Uterus (tissue), 4 donors: ENCODE results near the gene CARS1. TPM values are rescaled to one million over a fixed set of nuclear protein-coding genes. Genes with fewer than 3 reads are reported as not detected.

Source experiments
- DNase-seq, 2 donors: peaks; one replicate each; pipeline ENCODE4 v3.0.0-alpha.2; 2019 to 2020
- H3K27ac ChIP-seq, 2 donors: fragments of 200-600 bp; sonication (generic); 1 replicate in 1 of 2; 2 replicates in 1 of 2; pipeline ENCODE4 v1.5.1; 2016 to 2018
- H3K27me3 ChIP-seq, 2 donors: fragments of 200-600 bp; sonication (generic); one replicate each; pipeline ENCODE4 v1.5.1; 2018 to 2019; ENCODE audit warnings: control low read depth in 1 of 2
- H3K36me3 ChIP-seq, 2 donors: fragments of 200-600 bp; sonication (generic); one replicate each; pipeline ENCODE4 v1.5.1; 2019; ENCODE audit warnings: control low read depth in 1 of 2
- H3K4me1 ChIP-seq, 2 donors: fragments of 200-600 bp; sonication (generic); one replicate each; pipeline ENCODE4 v1.5.1; 2018 to 2019; ENCODE audit warnings: control low read depth in 1 of 2
- H3K4me3 ChIP-seq, 2 donors: fragments of 200-600 bp; sonication (generic); 1 replicate in 1 of 2; 2 replicates in 1 of 2; pipeline ENCODE4 v1.5.1; 2018 to 2019; ENCODE audit warnings: mild to moderate bottlenecking in 1 of 2
- H3K9me3 ChIP-seq, 2 donors: fragments of 200-600 bp; sonication (generic); one replicate each; pipeline ENCODE4 v1.5.1; 2019; ENCODE audit warnings: control low read depth in 1 of 2
- POLR2A ChIP-seq, 2 donors: fragments of 450-650 bp; IDR thresholded peaks; one replicate each; pipeline ENCODE4 v1.6.1; 2016; ENCODE audit warnings: antibody characterized with exemption in 2 of 2, mild to moderate bottlenecking in 1 of 2, moderate library complexity in 1 of 2
- intact Hi-C: fragments of 100-400 bp; cut with DNase I; formaldehyde crosslinking; loops from one replicate; pipeline ENCODE4 v1.15.1; 2023; ENCODE audit warnings: low total_unique reads
- total RNA-seq, 4 donors: library from RNA; depleted of rRNA in 3 of 4; stranded (reverse); fragments of >200 nt in 3 of 4; gene quantifications; one replicate each; pipeline versions ENCODE4 v1.1.0 to v1.2.4, GENCODE V29; 2014 to 2023
- TF ChIP-seq, protein P1 (sequence below), 4 experiments: fragments of 200-600 bp in 2 of 4; fragments of 450-650 bp in 2 of 4; sonication (generic) in 2 of 4; IDR thresholded peaks; one replicate each; pipeline ENCODE4 v1.5.1; 2016 to 2019; ENCODE audit warnings: antibody characterized with exemption in 4 of 4, mild to moderate bottlenecking in 2 of 4, moderate library complexity in 1 of 4
- donor health status: DM: yes; HTN: yes; CAD: no.

CARS1 gene
- 10 to 100 TPM; 13.2 to 39.5 (median 27.4) TPM for total RNA-seq

DNA sequence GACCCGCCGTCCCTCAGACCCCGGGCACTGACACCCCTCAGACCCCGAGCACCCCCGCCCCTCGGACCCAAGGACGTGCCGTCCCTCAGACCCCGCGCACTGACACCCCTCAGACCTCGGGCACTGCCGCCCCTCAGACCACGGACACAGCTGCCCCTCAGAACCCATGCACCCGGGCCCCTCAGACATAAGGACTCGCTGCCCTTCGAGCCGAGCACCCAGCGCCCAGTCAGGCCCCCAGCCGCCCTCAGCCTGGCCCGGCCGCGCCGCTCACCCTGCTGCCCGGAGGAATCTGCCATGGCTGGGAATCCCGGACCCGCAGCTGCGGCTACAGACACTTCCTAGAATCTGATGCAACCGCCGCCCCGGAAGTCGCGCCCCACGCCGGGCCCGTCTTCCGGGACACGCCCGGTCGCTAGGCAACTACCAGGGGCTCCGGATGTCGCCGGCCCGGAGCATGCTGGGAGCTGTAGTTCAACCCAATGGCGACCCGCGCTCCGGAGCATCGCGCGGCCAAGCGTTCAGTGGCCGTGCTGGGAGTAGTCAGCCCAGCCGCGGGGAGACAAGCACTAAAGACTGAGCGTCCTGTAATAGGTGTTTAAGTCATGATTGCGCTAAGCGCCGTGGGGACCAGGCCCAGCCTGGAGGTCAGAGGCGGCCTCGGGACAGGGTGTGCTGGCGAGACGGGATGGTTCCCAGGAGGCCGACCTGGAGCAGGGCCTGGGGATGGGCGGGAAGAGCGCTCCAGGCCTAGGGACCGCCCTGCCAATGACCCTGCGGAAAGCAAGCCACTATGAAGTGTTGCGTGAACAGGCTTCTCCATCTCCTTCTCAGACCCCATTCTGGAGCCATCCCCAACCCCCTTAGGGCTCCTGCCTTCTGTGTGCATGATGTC is at the start of gene CARS1:
TSS of gene CARS1 (minus strand) at position 355 of the 895 bp plus-strand sequence. CDS start at position 299, 56 bp downstream.
- Histone ChIP-seq H3K27ac (peak within 1 kb of the TSS; percentile 76 to 82), H3K9me3 (no peaks in the 10 kb centered on the region), H3K36me3 (no peaks in the 10 kb centered on the region), H3K4me3 (peak within 1 kb of the TSS; percentile 80 to 99), H3K27me3 (no peaks in the 10 kb centered on the region), H3K4me1 (peaks cover 7 to 8% of the 10 kb centered on the region in 2 donors)
- DNase-seq = peak; percentile 95
- intact Hi-C loops = no loop called here
- TF ChIP-seq, protein P1, sequence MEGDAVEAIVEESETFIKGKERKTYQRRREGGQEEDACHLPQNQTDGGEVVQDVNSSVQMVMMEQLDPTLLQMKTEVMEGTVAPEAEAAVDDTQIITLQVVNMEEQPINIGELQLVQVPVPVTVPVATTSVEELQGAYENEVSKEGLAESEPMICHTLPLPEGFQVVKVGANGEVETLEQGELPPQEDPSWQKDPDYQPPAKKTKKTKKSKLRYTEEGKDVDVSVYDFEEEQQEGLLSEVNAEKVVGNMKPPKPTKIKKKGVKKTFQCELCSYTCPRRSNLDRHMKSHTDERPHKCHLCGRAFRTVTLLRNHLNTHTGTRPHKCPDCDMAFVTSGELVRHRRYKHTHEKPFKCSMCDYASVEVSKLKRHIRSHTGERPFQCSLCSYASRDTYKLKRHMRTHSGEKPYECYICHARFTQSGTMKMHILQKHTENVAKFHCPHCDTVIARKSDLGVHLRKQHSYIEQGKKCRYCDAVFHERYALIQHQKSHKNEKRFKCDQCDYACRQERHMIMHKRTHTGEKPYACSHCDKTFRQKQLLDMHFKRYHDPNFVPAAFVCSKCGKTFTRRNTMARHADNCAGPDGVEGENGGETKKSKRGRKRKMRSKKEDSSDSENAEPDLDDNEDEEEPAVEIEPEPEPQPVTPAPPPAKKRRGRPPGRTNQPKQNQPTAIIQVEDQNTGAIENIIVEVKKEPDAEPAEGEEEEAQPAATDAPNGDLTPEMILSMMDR (IDR thresholded peaks at IDR 0.05) = peak in 1 of 4 experiments; percentile 39
- TF ChIP-seq POLR2A (IDR thresholded peaks at IDR 0.05) = peak in 1 of 2 donors; percentile 42

DNA sequence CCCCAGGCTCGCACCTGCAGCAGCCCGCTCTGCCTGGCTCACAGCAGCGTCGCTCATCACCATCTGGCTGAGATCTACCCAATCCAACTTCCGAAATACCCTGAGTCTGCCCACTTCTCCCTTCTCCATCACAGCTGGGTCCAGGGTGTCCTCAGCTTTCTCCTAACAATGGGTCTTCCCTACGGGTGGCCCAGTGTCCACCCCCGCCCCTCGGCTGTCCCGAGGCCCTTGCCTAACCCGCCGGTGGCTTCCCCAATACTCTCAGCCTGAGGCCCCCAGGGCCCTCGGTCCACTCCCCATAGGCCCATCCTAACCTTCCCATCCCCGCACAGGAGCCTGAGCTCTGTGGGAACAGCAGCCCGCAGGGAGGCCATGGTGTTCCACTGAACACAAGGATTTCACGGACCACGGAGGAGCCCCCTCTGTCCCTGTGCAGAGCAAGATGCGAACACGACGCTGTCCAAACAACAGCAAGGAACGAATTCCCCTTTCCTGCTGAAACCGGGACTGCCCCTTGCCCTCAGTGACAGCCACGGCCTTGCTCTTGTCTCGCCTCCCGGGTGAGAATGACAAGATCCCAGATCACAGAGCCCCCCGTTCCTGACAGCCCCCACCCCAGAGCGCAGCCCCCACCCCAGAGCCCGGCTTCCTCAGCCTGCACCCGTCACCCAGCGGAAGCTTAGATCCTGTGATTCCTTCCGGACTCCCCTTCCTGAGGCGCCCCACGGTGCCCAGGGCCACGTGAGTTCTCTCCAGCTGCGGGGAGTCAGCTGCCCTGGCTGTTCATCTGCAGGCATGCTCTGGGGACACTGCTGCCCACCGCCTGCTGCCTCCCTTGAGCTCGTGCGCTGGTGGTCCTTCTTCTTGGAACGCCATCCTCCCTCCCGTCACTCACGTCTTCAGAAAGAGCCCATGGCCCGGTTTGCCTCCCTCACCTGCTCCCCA is 48.8 kb upstream of the CARS1 start:
- no peaks in the 10 kb centered on the region for H3K27me3 ChIP-seq
- H3K4me1 ChIP-seq = no peaks in the 10 kb centered on the region
- no peak for TF ChIP-seq POLR2A (IDR thresholded peaks at IDR 0.05)
- TF ChIP-seq, protein P1 (IDR thresholded peaks at IDR 0.05) = no peak
- H3K4me3 ChIP-seq = no peak overlapping the region
- DNase-seq = no peak
- H3K36me3 ChIP-seq = no peaks in the 10 kb centered on the region
- H3K27ac ChIP-seq = no peak overlapping the region
- no peaks in the 10 kb centered on the region for H3K9me3 ChIP-seq
- intact Hi-C loops = no loop called here

DNA sequence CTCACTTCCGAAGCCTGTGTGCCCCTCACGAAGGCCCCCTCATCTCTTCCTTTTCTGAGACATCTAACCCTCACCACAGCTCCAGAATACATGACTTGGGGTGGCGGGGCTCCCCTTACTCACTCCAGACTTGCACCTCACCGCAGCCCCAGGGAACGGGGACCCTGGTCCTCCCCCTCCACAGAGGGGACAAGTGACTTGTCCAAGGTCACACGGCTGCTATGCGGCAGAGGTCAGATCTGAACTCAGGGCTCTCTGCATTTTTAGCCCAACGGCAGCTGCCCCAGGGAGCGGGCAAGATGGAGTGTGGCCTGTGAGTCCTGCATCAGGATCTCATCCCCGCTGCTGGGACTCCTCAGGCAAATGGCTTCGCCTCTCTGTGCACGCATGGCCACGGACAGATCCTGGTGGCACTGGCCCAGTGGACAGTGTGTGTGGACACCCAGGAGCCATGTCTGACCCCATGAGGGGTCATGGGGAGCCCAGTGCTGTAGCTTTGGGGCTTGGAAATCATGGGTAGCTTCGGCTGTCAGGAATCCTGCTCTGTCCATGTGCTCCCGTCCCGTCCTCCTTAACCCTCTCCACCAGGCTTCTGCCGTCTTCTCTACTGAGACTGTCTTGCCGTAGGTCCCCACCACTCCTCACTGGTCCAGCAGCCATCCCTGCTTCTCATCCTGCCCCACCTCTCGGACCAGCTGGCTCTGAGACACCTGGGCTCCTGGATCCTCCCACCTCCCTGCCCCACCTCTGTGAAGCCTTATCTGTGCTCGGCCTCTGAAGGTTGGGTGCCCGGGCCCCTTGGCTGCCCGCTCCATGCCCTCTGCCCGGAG is 48.0 kb upstream of the CARS1 start:
- no peaks in the 10 kb centered on the region for H3K27me3 ChIP-seq
- no peak for DNase-seq
- H3K4me1 ChIP-seq = no peaks in the 10 kb centered on the region
- no peak overlapping the region for H3K27ac ChIP-seq
- no peak for TF ChIP-seq POLR2A (IDR thresholded peaks at IDR 0.05)
- TF ChIP-seq, protein P1 (IDR thresholded peaks at IDR 0.05) = no peak
- no peak overlapping the region for H3K4me3 ChIP-seq
- no peaks in the 10 kb centered on the region for H3K9me3 ChIP-seq
- intact Hi-C loops = no loop called here
- no peaks in the 10 kb centered on the region for H3K36me3 ChIP-seq

DNA sequence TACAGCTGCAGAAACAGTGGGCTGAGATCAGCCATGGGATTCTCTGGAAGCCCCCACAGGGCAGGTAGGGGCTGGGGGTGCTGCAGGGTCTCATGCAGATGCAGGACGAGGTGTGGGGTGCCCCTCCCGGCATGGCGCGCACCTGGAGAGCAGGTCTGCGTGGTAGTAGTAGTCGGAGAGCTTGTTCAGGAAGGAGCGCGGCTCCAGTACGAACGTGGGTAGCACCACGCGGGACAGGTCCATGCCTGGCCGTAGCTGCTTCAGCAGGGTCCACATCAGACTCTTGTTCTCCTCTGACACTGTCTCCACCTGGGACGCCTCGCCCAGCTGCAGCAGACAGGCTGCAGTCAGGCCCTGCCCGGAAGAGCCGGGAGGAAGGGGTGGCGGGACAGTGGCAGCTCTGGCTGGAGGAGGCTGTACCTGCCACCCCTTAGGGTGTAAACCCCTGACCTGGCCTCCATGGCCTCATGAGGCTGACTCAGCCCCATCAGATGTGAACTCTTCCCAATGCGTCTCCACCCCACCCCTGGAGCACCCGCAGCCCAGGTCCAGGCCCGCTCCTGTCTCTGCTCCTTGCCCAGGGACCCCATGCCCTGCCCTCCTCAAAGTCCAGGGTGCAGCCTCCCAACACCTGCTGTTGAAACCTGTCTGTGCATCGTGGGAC is 47.0 kb upstream of the CARS1 start:
- TF ChIP-seq, protein P1 (IDR thresholded peaks at IDR 0.05) = no peak
- TF ChIP-seq POLR2A (IDR thresholded peaks at IDR 0.05) = peak in 1 of 2 donors; percentile 10
- intact Hi-C loops = no loop called here
- H3K27me3 ChIP-seq = no peaks in the 10 kb centered on the region
- no peak overlapping the region for H3K4me3 ChIP-seq
- no peaks in the 10 kb centered on the region for H3K36me3 ChIP-seq
- no peaks in the 10 kb centered on the region for H3K9me3 ChIP-seq
- H3K27ac ChIP-seq = no peak overlapping the region
- DNase-seq = no peak
- H3K4me1 ChIP-seq = no peaks in the 10 kb centered on the region
